HS-27A (cell line): ENCODE measurements around the gene HSPA12B.

Source experiments
- DNase-seq: peaks from one replicate; pipeline ENCODE4 v3.0.0-alpha.2; 2012; ENCODE audit warnings: low read depth, missing footprints

HSPA12B gene

DNA sequence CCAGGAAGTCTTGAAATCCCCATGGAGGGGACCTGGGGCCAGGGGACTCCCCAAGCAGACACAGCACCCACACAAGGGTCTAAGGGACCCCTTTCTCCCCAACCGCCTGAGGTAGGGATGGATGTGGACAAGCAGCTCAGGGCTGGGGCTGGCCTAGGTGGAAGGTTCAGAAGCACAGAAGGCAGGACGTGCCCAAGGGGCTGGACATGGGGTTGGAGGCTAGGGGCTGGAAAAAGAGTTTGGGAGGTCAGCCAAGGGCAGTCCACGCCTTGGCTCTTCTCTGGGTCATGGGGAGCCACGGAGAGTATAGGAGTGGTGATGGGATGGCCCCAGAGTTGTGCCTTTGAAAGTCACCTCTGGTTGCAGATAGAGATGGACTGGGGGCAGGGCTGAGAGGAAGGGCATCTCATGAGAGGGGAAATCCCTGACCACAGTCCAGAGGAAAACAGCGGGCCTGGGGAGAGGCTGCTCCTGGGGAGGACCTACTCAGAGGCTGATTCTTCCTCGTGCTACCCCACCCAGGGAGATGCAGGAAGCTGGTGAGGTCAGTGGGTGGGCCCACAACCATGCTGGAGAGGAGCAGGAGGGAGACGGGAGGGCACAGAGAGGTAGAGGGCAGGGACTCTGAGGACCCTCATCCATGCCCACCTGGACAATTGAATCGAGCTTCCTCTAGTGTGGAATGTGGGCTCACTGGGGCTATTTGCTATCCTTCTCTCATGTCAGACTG is 2.5 kb upstream of the HSPA12B start:
- no peak for DNase-seq

GRCh38 chr20:3730803-3731672 is 1.4 kb upstream of the HSPA12B start:
- DNase-seq = no peak

DNA sequence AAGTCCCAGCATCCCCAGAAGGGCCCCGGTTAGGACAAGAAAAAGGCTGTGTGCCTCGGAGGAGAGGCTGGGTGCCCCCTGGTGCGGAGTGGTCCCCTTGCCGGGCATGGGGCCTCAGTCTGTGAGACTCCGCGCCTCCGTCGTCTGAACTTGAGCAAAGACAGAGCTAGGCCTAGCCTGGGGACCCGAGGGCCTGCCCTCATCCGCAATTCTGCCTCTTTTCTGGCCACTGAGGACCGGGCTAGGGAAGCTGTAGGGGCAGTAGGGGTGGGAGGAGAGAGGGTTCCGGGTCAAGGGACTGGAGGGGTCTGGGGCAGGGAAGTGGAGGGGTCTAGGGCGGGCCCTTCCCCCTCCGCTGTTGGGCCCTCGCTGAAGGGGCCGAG is 550 bp upstream of the HSPA12B start:
- no peak for DNase-seq

- no peak for DNase-seq
These were observed 872 bp downstream of the HSPA12B start for GRCh38 chr20:3733119-3733995.

GRCh38 chr20:3734111-3734843 is 1.8 kb downstream of the HSPA12B start:
- no peak for DNase-seq

DNA sequence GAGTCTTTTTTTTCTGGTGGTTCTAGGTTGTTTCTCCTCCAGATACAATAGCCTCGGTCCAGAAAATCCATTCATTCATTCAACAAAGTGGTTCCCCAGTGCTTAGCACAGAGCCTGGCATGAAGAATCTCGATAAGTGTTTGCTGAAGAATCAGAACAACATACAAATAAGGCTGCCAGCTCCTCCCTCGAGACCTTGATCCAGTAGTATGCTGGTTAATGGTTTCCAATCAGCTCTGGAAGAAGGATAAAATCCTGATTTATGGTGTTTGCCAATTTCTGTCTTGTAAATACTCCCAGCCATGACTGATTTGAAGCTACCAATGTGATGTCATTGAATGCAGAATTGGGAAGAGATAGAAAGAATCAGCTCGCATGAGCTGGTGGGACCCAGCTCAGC is 3.3 kb downstream of the HSPA12B start:
- DNase-seq = no peak

- no peak for DNase-seq
These were observed 5.9 kb downstream of the HSPA12B start for GRCh38 chr20:3738111-3739053.

DNA sequence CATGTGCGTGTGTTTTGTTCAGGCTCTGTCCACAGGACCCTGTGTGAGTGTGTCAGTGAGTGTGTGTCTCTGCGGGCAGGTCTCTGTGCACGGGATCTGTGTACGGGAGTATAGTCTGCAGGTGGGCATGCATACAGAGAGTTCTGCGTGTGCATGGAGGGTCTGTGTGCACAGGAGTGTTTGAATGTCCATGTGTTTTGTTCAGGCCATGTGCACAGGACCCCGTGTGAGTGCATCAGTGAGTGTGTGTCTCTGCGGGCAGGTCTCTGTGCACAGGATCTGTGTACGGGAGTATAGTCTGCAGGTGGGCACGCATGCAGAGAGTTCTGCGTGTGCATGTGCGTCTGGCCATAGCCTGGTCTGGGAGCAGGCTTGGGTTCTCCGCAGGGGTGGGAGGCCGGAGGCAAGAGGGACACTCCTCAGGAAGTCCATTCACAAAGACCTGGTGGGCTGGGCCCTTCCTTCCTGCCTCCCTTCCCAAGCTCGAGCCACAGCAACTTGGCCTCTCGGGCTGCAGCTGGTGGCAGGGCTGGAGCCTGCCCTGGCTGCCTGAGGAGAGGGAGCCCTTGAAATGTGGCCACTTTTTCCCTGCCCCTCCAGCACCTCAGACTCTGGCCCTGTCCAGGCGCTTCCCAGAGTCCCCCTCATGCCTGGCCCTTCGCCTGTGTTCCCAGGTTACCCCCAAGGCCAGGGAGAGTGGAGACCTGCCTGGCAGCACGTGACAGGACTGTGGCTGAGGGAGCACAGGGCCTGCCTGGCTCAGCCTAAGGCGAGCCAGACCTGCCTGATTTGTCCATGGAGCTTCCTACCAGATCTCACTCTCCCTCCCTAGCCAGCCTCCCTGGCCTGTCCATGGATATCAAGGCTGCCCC is 6.8 kb downstream of the HSPA12B start:
- no peak for DNase-seq

DNA sequence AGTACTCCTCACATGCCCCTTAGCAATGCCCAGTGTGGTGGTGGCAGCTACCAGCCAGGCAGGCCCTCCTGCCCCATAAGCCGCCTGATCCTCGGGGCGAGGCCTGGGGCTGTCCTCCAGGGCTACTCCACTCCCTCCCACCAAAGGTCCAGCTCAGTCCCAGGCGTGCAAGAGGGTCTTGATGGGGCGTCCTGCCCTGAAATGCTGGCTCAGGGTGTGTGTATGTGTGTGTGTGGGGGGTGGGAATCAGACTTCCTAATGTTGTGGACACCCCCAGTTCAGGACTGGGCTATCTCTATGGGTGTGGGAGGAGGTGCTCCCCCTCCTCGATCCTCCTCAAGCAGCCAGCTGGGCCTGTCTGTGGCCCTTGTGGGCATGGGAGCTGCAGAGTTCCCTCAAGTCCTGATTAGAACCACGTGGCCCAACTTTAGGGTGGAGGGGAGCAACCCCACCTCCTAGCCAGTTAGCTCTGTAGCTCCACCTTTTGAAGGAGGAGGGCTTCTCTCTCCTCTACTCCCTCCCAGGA is 7.5 kb downstream of the HSPA12B start:
- DNase-seq = no peak

- no peak for DNase-seq
These were observed 8.3 kb downstream of the HSPA12B start for GRCh38 chr20:3740615-3741301.

DNA sequence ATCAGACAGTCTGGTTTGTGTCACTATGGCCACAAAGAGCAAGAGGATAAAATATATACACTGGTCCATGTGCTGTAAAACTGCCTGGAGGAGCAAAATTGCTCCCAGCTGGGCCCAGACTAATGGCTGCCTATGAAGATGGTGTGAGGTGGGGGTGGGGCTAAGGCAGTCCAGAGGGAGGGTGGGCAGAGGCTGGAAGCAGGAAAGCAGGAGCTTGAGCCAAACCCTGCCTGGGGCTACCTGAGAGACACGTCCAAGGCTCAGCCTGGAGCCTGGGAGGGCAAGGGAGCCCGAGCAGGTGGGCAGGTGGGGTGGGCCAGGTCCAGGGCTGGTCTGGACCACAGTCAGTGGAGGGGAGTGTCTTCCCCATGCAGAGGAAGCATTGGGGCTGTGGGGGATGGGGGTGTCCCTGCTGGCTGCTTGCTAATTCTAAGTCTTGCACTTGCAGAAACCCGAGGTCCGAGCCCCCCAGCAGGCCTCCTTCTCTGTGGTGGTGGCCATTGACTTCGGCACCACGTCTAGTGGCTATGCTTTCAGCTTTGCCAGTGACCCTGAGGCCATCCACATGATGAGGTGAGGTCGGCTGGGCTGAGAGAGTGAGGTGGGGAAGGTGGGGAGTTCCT is 9.5 kb downstream of the HSPA12B start:
- no peak for DNase-seq

DNA sequence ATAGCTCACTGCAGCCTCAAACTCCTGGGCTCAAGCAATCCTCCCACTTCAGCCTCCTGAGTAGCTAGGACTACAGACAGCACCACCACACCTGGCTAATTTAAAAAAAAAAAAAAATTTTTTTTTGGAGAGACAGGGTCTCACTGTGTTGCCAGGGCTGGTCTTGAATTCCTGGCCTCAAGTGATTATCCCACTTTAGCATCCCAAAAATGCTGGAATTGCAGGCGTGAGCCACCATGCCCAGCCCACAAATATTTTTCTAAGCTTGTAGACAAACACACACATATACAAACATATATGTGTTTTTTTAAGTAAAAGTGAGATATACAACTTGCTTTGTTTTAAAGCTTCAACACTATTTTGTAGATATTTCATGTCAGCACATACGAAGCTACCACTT is 10.8 kb downstream of the HSPA12B start:
- DNase-seq = no peak

- no peak for DNase-seq
These were observed 11.6 kb downstream of the HSPA12B start for GRCh38 chr20:3744037-3744436.

DNA sequence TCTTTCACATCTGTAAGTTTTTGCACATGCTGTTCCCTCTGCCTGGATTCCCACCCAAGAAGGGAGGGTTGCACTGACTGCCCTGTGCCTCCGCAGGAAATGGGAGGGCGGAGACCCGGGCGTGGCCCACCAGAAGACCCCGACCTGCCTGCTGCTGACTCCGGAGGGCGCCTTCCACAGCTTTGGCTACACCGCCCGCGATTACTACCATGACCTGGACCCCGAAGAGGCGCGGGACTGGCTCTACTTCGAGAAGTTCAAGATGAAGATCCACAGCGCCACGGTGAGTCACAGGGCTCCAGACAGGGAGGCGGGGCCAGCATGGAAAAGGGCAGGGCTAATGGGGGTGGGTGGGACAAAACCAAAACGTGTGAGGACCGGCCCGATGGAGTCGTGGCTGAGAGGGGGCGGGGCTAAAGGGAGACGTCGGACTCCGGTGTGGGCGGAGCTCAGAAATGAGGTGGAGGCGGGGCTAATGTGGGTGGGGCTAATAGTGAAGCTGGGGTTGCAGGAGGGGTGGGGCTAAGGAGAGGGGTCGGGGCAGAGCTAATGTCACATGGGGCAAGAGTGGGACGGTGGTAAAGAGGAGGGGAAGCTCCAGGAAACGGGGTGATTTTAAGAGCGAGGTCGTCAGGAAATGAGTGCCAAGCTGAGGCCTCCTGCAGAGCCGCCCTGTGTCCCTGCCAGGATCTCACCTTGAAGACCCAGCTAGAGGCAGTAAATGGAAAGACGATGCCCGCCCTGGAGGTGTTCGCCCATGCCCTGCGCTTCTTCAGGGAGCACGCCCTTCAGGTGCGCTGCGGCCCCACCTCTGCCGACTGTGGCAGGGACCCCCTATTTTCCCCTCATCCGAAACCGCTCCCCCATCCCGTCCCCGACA is 12.6 kb downstream of the HSPA12B start:
- DNase-seq = no peak

GRCh38 chr20:3745686-3746173 is 13.2 kb downstream of the HSPA12B start:
- no peak for DNase-seq

DNA sequence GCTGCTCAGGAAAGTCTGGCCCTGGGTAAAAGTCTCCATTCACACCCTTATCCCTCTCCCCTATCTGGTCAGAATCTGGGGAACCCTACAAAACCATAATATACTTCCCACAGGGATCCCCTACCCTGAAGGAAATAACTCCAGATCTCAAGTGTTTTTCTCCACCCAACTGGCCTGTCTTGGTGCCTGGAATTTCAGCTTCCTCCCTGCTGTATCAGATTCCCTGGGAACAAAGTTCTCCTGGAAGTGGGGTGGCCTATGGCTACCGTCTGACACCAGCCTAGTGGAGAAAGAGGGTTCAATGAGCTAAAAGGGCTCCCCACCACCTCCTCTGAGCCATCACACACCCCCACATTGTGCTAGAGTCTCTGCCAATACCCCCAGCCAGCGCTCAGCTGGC is 15.0 kb downstream of the HSPA12B start:
- no peak for DNase-seq

DNA sequence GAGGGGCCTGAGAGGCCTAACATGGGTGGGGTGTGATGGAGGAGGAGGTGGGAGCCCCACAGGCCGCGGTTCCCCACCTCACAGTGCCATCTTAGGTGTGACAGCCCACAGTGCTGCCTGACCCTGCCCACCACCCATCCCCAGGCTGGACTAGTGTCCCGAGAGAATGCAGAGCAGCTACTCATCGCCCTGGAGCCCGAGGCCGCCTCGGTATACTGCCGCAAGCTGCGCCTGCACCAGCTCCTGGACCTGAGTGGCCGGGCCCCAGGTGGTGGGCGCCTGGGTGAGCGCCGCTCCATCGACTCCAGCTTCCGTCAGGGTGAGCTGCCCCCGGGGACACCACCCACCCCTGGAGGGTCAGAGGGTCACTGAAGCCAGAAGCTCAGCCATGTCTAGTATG is 15.6 kb downstream of the HSPA12B start:
- DNase-seq = no peak
